Measurements from ENCODE around the gene CMKLR1.

The CMKLR1 gene

DNA sequence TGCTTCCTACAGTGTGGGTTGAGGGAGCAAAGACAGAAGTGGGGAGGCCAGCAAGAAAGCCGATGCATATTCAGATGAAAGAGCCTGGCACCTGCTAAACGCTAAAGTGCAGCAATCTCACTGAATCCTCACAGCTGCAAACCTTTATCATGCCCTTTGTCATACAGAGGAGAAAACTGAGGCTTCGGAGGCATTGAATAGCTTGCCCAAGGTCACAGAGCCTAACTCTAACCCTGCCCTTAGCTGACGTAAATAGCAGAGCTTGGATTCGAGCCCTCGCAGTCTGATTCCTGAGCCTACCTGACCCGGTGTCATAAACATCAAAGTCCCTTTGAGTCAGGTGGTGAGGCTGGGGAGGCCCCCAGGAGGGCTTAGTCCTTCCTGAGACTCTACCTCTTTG, 54.9 kb downstream of the CMKLR1 start:
- TF ChIP-seq EZH2 (IDR thresholded peaks at IDR 0.05; ENCODE audit: borderline replicate concordance, low read depth, low read length, severe bottlenecking) = no peak
- TF ChIP-seq, protein P1, sequence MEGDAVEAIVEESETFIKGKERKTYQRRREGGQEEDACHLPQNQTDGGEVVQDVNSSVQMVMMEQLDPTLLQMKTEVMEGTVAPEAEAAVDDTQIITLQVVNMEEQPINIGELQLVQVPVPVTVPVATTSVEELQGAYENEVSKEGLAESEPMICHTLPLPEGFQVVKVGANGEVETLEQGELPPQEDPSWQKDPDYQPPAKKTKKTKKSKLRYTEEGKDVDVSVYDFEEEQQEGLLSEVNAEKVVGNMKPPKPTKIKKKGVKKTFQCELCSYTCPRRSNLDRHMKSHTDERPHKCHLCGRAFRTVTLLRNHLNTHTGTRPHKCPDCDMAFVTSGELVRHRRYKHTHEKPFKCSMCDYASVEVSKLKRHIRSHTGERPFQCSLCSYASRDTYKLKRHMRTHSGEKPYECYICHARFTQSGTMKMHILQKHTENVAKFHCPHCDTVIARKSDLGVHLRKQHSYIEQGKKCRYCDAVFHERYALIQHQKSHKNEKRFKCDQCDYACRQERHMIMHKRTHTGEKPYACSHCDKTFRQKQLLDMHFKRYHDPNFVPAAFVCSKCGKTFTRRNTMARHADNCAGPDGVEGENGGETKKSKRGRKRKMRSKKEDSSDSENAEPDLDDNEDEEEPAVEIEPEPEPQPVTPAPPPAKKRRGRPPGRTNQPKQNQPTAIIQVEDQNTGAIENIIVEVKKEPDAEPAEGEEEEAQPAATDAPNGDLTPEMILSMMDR (IDR thresholded peaks at IDR 0.05; ENCODE audit: borderline replicate concordance, extremely low read depth, low read length, poor library complexity, severe bottlenecking) = no peak
- no peak for ATAC-seq (ENCODE audit: insufficient read depth, low read depth)
- no peaks in the 10 kb centered on the region for H3K4me1 ChIP-seq (ENCODE audit: insufficient read depth, low read length)
- no peak overlapping the region for H3K4me2 ChIP-seq (ENCODE audit: insufficient read depth, low read length)
- DNase-seq = no peak
- no peak overlapping the region for H2AFZ ChIP-seq (ENCODE audit: low read depth, low read length)
- H3K9ac ChIP-seq (ENCODE audit: low read depth, low read length) = no peak overlapping the region
- H3K36me3 ChIP-seq (ENCODE audit: insufficient read depth, low read length) = no peaks in the 10 kb centered on the region
- H3K9me3 ChIP-seq (ENCODE audit: insufficient read depth, low read length, severe bottlenecking) = no peaks in the 10 kb centered on the region
- no peaks in the 10 kb centered on the region for H4K20me1 ChIP-seq (ENCODE audit: insufficient read depth, low read length)
- no peaks in the 10 kb centered on the region for H3K79me2 ChIP-seq (ENCODE audit: insufficient read depth, low read length)
- H3K27ac ChIP-seq (ENCODE audit: low read length) = no peak overlapping the region
- H3K27me3 ChIP-seq (ENCODE audit: insufficient read depth, low read length, poor library complexity) = no peaks in the 10 kb centered on the region
- H3K4me3 ChIP-seq (ENCODE audit: low read depth in 1 of 2, low read length in 2 of 2) = no peak overlapping the region

DNA sequence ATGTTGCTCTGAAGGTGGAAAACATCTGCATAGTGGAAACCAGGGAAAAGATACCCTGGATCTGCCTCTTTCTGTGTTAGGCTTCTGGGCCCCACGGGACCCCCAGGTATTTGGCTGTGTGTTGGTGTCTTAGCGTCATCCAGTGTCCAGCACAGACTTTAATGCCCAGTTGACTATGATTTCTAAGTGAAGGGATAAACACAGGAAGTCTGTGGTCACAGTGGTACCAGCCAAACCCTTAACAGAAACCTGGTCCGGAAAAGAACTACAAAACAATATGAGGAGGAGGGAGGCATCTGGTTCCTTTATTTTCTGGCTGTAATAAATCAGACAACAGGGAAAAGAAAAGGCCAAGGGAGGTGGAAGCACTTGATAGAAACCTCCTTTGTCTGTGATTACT, 56.4 kb downstream of the CMKLR1 start:
- H3K27me3 ChIP-seq (ENCODE audit: insufficient read depth, low read length, poor library complexity) = no peaks in the 10 kb centered on the region
- no peak for DNase-seq
- no peak overlapping the region for H3K27ac ChIP-seq (ENCODE audit: low read length)
- no peaks in the 10 kb centered on the region for H3K79me2 ChIP-seq (ENCODE audit: insufficient read depth, low read length)
- H3K4me2 ChIP-seq (ENCODE audit: insufficient read depth, low read length) = no peak overlapping the region
- no peaks in the 10 kb centered on the region for H3K9me3 ChIP-seq (ENCODE audit: insufficient read depth, low read length, severe bottlenecking)
- H3K4me1 ChIP-seq (ENCODE audit: insufficient read depth, low read length) = no peaks in the 10 kb centered on the region
- H4K20me1 ChIP-seq (ENCODE audit: insufficient read depth, low read length) = no peaks in the 10 kb centered on the region
- H3K4me3 ChIP-seq (ENCODE audit: low read depth in 1 of 2, low read length in 2 of 2) = no peak overlapping the region
- ATAC-seq (ENCODE audit: insufficient read depth, low read depth) = no peak
- H3K36me3 ChIP-seq (ENCODE audit: insufficient read depth, low read length) = no peaks in the 10 kb centered on the region
- TF ChIP-seq, protein P1 (IDR thresholded peaks at IDR 0.05; ENCODE audit: borderline replicate concordance, extremely low read depth, low read length, poor library complexity, severe bottlenecking) = no peak
- no peak for TF ChIP-seq EZH2 (IDR thresholded peaks at IDR 0.05; ENCODE audit: borderline replicate concordance, low read depth, low read length, severe bottlenecking)
- no peak overlapping the region for H2AFZ ChIP-seq (ENCODE audit: low read depth, low read length)
- no peak overlapping the region for H3K9ac ChIP-seq (ENCODE audit: low read depth, low read length)

DNA sequence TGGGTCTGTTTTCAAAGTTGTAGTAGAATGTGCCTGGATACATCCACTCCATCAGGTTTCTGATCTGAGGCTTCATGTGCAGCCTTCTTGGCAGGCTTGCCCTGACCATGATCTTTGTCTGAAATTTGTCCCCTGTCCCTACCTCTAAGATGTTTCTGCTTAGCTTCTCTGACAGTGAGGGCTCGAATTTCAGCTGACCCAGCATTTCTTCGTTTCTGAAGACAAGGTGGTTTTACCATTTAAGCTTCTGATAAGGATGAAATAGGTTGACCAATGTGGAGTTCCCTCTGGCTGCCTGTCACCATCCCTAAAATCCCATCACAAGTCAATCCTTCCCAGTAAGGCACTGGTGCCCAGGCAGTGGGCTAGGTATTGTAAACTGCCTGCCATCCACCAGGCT, 57.0 kb downstream of the CMKLR1 start:
- Histone ChIP-seq H3K9me3 (ENCODE audit: insufficient read depth, low read length, severe bottlenecking) (no peaks in the 10 kb centered on the region), H3K4me3 (ENCODE audit: low read depth in 1 of 2, low read length in 2 of 2) (no peak overlapping the region), H3K27ac (ENCODE audit: low read length) (no peak overlapping the region), H3K4me1 (ENCODE audit: insufficient read depth, low read length) (no peaks in the 10 kb centered on the region), H3K79me2 (ENCODE audit: insufficient read depth, low read length) (no peaks in the 10 kb centered on the region), H2AFZ (ENCODE audit: low read depth, low read length) (no peak overlapping the region), H3K4me2 (ENCODE audit: insufficient read depth, low read length) (no peak overlapping the region), H4K20me1 (ENCODE audit: insufficient read depth, low read length) (no peaks in the 10 kb centered on the region), H3K9ac (ENCODE audit: low read depth, low read length) (no peak overlapping the region), H3K36me3 (ENCODE audit: insufficient read depth, low read length) (no peaks in the 10 kb centered on the region), H3K27me3 (ENCODE audit: insufficient read depth, low read length, poor library complexity) (no peaks in the 10 kb centered on the region)
- no peak for TF ChIP-seq EZH2 (IDR thresholded peaks at IDR 0.05; ENCODE audit: borderline replicate concordance, low read depth, low read length, severe bottlenecking)
- TF ChIP-seq, protein P1 (IDR thresholded peaks at IDR 0.05; ENCODE audit: borderline replicate concordance, extremely low read depth, low read length, poor library complexity, severe bottlenecking) = no peak
- ATAC-seq (ENCODE audit: insufficient read depth, low read depth) (no peak), DNase-seq (no peak)

DNA sequence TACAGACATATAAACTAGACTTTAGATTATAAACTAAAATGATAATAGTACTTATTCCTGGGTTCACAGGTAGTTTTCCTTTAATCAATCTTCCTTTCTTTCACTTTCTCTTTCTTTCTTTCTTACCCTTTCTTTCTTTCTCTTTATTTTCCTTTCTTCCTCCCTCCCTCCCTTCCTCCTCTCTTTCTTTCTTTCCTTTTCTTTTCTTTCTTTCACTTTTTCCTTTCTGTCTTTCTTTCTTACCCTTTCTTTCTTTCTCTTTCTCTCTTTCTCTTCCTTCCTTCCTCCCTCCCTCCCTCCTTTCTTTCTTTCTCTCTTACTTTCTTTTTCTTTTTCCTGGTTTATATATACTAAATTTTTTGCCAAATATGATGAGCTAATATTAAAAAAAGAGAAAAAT, 61.5 kb downstream of the CMKLR1 start:
- H3K79me2 ChIP-seq (ENCODE audit: insufficient read depth, low read length) = no peaks in the 10 kb centered on the region
- no peaks in the 10 kb centered on the region for H3K4me1 ChIP-seq (ENCODE audit: insufficient read depth, low read length)
- H3K4me2 ChIP-seq (ENCODE audit: insufficient read depth, low read length) = no peak overlapping the region
- no peak overlapping the region for H3K4me3 ChIP-seq (ENCODE audit: low read depth in 1 of 2, low read length in 2 of 2)
- H2AFZ ChIP-seq (ENCODE audit: low read depth, low read length) = no peak overlapping the region
- H3K27me3 ChIP-seq (ENCODE audit: insufficient read depth, low read length, poor library complexity) = no peaks in the 10 kb centered on the region
- H3K9ac ChIP-seq (ENCODE audit: low read depth, low read length) = no peak overlapping the region
- no peak for ATAC-seq (ENCODE audit: insufficient read depth, low read depth)
- H3K27ac ChIP-seq (ENCODE audit: low read length) = no peak overlapping the region
- DNase-seq = no peak
- no peaks in the 10 kb centered on the region for H3K9me3 ChIP-seq (ENCODE audit: insufficient read depth, low read length, severe bottlenecking)
- no peak for TF ChIP-seq EZH2 (IDR thresholded peaks at IDR 0.05; ENCODE audit: borderline replicate concordance, low read depth, low read length, severe bottlenecking)
- TF ChIP-seq, protein P1 (IDR thresholded peaks at IDR 0.05; ENCODE audit: borderline replicate concordance, extremely low read depth, low read length, poor library complexity, severe bottlenecking) = no peak
- no peaks in the 10 kb centered on the region for H4K20me1 ChIP-seq (ENCODE audit: insufficient read depth, low read length)
- no peaks in the 10 kb centered on the region for H3K36me3 ChIP-seq (ENCODE audit: insufficient read depth, low read length)

All from DND-41 (cell line).